Measurements from ENCODE around the gene KCND1. TPM values are rescaled to one million over a fixed set of nuclear protein-coding genes. Genes with fewer than 3 reads are reported as not detected.

Gene KCND1
- total RNA-seq, 1 experiment from 2014 or later, result 0.86 TPM

DNA sequence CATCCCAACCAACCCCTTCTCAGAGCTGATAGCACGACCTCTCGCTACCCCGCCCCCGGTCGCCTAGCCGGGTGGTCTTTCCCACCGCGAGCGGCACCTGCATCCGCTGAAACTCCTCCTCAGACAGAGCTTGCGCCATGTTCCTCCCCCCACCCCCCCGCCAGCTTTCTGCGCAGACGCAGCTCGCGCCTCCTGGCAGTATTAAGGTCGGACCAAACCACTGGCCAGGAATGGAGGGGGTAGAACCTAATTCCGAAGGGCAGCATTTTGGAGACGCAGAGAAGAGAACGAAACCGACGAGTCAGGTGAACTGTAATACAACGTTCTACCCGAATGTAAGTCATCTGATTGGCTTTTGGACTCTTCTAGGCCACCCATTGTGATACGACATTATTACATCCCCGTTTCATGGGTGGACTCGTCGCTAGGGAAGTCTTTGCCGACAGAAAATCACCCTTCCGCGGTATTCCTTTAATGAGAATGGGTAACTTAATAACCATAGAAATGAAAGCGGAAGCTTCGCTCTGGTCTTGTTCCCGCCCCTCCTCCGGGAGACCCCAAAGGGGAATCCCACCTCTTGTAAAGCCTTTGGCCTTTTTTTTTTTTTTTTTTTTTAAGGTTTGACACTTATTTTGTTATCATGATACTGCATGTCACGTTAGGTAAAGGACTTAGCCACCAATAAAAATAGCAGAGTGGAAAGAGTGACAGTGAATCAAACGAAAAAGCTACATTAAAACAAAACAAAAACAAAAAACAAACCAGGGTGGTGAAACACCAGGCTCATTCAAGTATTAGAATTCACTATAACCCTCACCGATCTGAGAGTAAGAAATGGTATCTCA lies 30.7 kb upstream of the KCND1 start, which contains the start of gene GRIPAP1:
Gene GRIPAP1 (minus strand): TSS at position 174 of the 845 bp plus-strand sequence. CDS start 35 bp downstream, at position 139.
- Mint-ChIP-seq H3K27me3 (ENCODE audit: insufficient read depth, unreplicated experiment) (no peaks in the 10 kb centered on the region), H3K4me3 (ENCODE audit: unreplicated experiment) (peak within 1 kb of the TSS; percentile 95), H3K9me3 (ENCODE audit: unreplicated experiment) (no peaks in the 10 kb centered on the region), H3K36me3 (ENCODE audit: insufficient read depth, unreplicated experiment) (peaks cover 12% of the 10 kb centered on the region), H3K4me1 (ENCODE audit: insufficient read depth, unreplicated experiment) (peaks cover 10% of the 10 kb centered on the region), H3K27ac (ENCODE audit: low read depth, unreplicated experiment) (peak within 1 kb of the TSS; percentile 97)
- DNase-seq (ENCODE audit: unreplicated experiment), result peak; percentile 80
- ChIA-PET POLR2A (interaction anchor here (0.5 to 3.0 kb wide), 17 partner anchors 9 to 276 kb away, joined by 3 to 31 read pairs (median 3); partner anchors contain the start of genes HDAC6, OTUD5, PQBP1 and PRAF2), CTCF (interaction anchor here (0.5 to 0.6 kb wide), 2 partner anchors 55 to 198 kb away, joined by 3 to 4 read pairs; no protein-coding TSS in a partner anchor)
- no peak for TF ChIP-seq CTCF (IDR thresholded peaks at IDR 0.05; ENCODE audit: unreplicated experiment)
- intact Hi-C loops (cut with micrococcal nuclease), result loop anchor here (1.0 kb wide), 1 partner anchor 41 kb away; the partner anchor contains the start of gene TFE3
- TSS peak; percentile 92 for BruUV-seq (replicated peaks)

DNA sequence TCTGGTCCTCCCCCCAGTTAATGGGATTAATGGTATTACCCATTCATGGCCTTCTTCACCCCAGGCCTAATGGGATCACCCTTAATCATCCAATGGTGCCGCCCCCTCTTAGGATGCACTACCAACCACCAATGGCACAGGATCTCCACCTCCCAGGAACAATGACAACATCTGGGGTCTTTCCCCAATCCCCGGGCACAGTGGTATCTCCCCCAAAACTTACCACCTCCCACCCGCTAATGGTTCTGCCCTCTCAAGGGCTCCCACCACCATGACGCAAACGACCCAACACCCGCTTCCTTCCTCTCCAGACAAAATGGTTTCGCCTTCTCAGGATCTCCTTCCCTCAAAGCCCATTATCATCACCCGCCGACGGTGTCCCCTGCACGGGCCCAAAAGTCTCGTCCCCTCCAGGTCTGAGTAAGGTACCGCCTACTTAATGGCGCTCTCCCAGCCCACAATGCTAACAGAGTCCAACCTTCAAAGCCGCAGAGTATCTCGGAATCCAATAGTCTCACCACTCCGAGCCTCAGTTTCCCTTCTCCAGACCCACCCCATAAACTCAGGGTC lies 30.0 kb upstream of the KCND1 start:
- peak; percentile 12 for DNase-seq (ENCODE audit: unreplicated experiment)
- Mint-ChIP-seq H3K4me3 (ENCODE audit: unreplicated experiment) (peak overlapping the region; percentile 95), H3K4me1 (ENCODE audit: insufficient read depth, unreplicated experiment) (peaks cover 10% of the 10 kb centered on the region), H3K36me3 (ENCODE audit: insufficient read depth, unreplicated experiment) (peaks cover 18% of the 10 kb centered on the region), H3K27ac (ENCODE audit: low read depth, unreplicated experiment) (peak overlapping the region; percentile 97), H3K9me3 (ENCODE audit: unreplicated experiment) (no peaks in the 10 kb centered on the region), H3K27me3 (ENCODE audit: insufficient read depth, unreplicated experiment) (no peaks in the 10 kb centered on the region)
- no peak for TF ChIP-seq CTCF (IDR thresholded peaks at IDR 0.05; ENCODE audit: unreplicated experiment)
- BruUV-seq (replicated peaks), result no TSS peak
- ChIA-PET POLR2A (interaction anchor here (0.6 to 3.0 kb wide), 13 partner anchors 9 to 200 kb away, joined by 3 to 31 read pairs (median 4); partner anchors contain the start of genes HDAC6, OTUD5, PRAF2 and TFE3), CTCF (interaction anchor here (0.6 kb wide), 1 partner anchor 56 kb away, joined by 4 read pairs; no protein-coding TSS in a partner anchor)
- intact Hi-C loops (cut with micrococcal nuclease), result loop anchor here (1.0 kb wide), 1 partner anchor 42 kb away; the partner anchor contains the start of gene TFE3

GRCh38 chrX:49000636-49001035 lies 29.0 kb upstream of the KCND1 start:
- Mint-ChIP-seq H3K9me3 (ENCODE audit: unreplicated experiment) (no peaks in the 10 kb centered on the region), H3K4me3 (ENCODE audit: unreplicated experiment) (peak overlapping the region; percentile 95), H3K36me3 (ENCODE audit: insufficient read depth, unreplicated experiment) (peaks cover 23% of the 10 kb centered on the region), H3K4me1 (ENCODE audit: insufficient read depth, unreplicated experiment) (peaks cover 10% of the 10 kb centered on the region), H3K27me3 (ENCODE audit: insufficient read depth, unreplicated experiment) (no peaks in the 10 kb centered on the region), H3K27ac (ENCODE audit: low read depth, unreplicated experiment) (no peak overlapping the region)
- no TSS peak for BruUV-seq (replicated peaks)
- intact Hi-C loops (cut with micrococcal nuclease), result no loop called here
- POLR2A ChIA-PET, result no interaction called here
- CTCF ChIA-PET, result no interaction called here
- no peak for DNase-seq (ENCODE audit: unreplicated experiment)
- TF ChIP-seq CTCF (IDR thresholded peaks at IDR 0.05; ENCODE audit: unreplicated experiment), result no peak

GRCh38 chrX:48999030-48999429 lies 27.4 kb upstream of the KCND1 start:
- CTCF ChIA-PET, result interaction anchor here (0.6 kb wide), 2 partner anchors 189 to 840 kb away, joined by 3 to 7 read pairs; no protein-coding TSS in a partner anchor
- no peaks in the 10 kb centered on the region for H3K27me3 Mint-ChIP-seq (ENCODE audit: insufficient read depth, unreplicated experiment)
- DNase-seq (ENCODE audit: unreplicated experiment), result no peak
- H3K9me3 Mint-ChIP-seq (ENCODE audit: unreplicated experiment), result no peaks in the 10 kb centered on the region
- no peak for TF ChIP-seq CTCF (IDR thresholded peaks at IDR 0.05; ENCODE audit: unreplicated experiment)
- BruUV-seq (replicated peaks), result no TSS peak
- intact Hi-C loops (cut with micrococcal nuclease), result no loop called here
- no peak overlapping the region for H3K4me3 Mint-ChIP-seq (ENCODE audit: unreplicated experiment)
- no peak overlapping the region for H3K27ac Mint-ChIP-seq (ENCODE audit: low read depth, unreplicated experiment)
- peaks cover 29% of the 10 kb centered on the region for H3K36me3 Mint-ChIP-seq (ENCODE audit: insufficient read depth, unreplicated experiment)
- POLR2A ChIA-PET, result interaction anchor here (0.5 kb wide), 1 partner anchor 693 kb away, joined by 3 read pairs; no protein-coding TSS in a partner anchor
- H3K4me1 Mint-ChIP-seq (ENCODE audit: insufficient read depth, unreplicated experiment), result peaks cover 10% of the 10 kb centered on the region

All from MCF 10A (cell line).